ENCODE data around the gene TRMT10A. TPM values are rescaled to one million over a fixed set of nuclear protein-coding genes. Genes with fewer than 3 reads are reported as not detected.

Gene TRMT10A
- total and polyA plus RNA-seq, 2 of the 13 experiments (the other 11 are each of a cell fraction or from before 2014, with no cell fraction given), result 3.9 to 12.6 TPM

DNA sequence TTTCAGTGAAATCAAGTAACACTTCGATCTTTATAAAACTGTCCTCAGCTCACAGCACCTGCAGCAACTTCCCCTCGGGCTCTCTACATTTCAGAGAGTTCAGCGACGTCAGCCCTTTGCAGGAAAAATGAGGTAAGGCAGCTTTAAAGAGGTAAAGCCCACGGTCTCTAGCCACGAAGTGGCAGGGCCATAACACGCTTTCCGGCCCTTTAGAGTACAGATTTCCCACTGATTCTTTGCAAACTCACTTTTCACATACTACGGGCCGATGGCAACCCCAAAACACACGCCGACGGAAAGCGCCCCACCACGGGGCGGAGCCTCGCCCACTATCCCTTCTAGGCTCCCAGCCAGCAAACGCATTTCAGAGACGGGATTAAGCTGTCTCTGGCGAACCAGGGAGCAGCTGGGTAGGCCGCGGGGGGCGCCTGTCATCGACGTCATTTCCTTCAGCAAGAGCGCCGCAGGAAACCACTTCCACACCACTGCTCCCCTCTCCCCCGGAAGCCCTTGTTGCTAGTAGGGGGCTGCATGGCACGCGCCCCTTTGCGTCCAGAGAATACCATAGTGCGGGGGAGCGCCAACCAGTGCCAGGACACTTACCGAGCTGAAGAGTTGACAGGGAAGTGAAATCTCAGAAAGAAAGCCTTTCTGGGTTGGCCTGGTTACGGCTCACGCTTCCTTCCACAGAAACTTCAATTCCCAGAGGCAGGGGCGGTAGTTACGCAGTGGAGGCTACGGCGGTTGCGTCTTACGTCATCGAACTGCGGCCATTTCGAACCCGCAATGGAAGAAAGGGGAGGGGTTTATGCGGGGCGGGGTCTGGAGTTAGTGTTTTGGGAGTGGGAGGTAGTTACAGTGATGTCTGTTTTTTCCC is at the start of gene TRMT10A (continued):
- TF ChIP-seq, protein P1, sequence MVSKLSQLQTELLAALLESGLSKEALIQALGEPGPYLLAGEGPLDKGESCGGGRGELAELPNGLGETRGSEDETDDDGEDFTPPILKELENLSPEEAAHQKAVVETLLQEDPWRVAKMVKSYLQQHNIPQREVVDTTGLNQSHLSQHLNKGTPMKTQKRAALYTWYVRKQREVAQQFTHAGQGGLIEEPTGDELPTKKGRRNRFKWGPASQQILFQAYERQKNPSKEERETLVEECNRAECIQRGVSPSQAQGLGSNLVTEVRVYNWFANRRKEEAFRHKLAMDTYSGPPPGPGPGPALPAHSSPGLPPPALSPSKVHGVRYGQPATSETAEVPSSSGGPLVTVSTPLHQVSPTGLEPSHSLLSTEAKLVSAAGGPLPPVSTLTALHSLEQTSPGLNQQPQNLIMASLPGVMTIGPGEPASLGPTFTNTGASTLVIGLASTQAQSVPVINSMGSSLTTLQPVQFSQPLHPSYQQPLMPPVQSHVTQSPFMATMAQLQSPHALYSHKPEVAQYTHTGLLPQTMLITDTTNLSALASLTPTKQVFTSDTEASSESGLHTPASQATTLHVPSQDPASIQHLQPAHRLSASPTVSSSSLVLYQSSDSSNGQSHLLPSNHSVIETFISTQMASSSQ (IDR thresholded peaks at IDR 0.05; ENCODE audit: low read depth), result no peak
- TF ChIP-seq, protein P1 (CRISPR knock-in tag; IDR thresholded peaks at IDR 0.05; ENCODE audit: borderline replicate concordance), result peak; percentile 28; the same call in 1 of the 2 replicates
- TF ChIP-seq NFIB (CRISPR knock-in tag; IDR thresholded peaks at IDR 0.05; ENCODE audit: borderline replicate concordance) (no peak), ZNF703 (CRISPR knock-in tag; IDR thresholded peaks at IDR 0.05; ENCODE audit: borderline replicate concordance) (no peak), SIN3A (IDR thresholded peaks at IDR 0.05; ENCODE audit: borderline replicate concordance, low read depth, low read length) (0 out of 2 replicates have a peak, but pooled peaks have one; percentile 36), ZNF335 (CRISPR knock-in tag; IDR thresholded peaks at IDR 0.05) (no peak), EEA1 (CRISPR knock-in tag; IDR thresholded peaks at IDR 0.05; ENCODE audit: borderline replicate concordance) (no peak), ZNF383 (CRISPR knock-in tag; IDR thresholded peaks at IDR 0.05; ENCODE audit: borderline replicate concordance) (peak; percentile 91; the same call in 1 of the 2 replicates), NFYC (CRISPR knock-in tag; IDR thresholded peaks at IDR 0.05) (peak; percentile 72), KMT2A (CRISPR knock-in tag; IDR thresholded peaks at IDR 0.05) (peak; percentile 44; the same call in 1 of the 2 replicates), SALL2 (CRISPR knock-in tag; IDR thresholded peaks at IDR 0.05) (no peak; the same call in 1 of the 2 replicates), ZNF644 (CRISPR knock-in tag; IDR thresholded peaks at IDR 0.05; ENCODE audit: low read depth) (no peak), ZC3H13 (CRISPR knock-in tag; IDR thresholded peaks at IDR 0.05) (no peak; the same call in 1 of the 2 replicates)
- TF ChIP-seq, protein P2, sequence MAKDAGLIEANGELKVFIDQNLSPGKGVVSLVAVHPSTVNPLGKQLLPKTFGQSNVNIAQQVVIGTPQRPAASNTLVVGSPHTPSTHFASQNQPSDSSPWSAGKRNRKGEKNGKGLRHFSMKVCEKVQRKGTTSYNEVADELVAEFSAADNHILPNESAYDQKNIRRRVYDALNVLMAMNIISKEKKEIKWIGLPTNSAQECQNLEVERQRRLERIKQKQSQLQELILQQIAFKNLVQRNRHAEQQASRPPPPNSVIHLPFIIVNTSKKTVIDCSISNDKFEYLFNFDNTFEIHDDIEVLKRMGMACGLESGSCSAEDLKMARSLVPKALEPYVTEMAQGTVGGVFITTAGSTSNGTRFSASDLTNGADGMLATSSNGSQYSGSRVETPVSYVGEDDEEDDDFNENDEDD (CRISPR knock-in tag; IDR thresholded peaks at IDR 0.05; ENCODE audit: borderline replicate concordance), result no peak
- TF ChIP-seq, protein P3, sequence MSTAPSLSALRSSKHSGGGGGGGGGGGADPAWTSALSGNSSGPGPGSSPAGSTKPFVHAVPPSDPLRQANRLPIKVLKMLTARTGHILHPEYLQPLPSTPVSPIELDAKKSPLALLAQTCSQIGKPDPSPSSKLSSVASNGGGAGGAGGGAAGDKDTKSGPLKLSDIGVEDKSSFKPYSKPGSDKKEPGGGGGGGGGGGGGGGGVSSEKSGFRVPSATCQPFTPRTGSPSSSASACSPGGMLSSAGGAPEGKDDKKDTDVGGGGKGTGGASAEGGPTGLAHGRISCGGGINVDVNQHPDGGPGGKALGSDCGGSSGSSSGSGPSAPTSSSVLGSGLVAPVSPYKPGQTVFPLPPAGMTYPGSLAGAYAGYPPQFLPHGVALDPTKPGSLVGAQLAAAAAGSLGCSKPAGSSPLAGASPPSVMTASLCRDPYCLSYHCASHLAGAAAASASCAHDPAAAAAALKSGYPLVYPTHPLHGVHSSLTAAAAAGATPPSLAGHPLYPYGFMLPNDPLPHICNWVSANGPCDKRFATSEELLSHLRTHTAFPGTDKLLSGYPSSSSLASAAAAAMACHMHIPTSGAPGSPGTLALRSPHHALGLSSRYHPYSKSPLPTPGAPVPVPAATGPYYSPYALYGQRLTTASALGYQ (CRISPR knock-in tag; IDR thresholded peaks at IDR 0.05), result no peak
- TF ChIP-seq, protein P4, sequence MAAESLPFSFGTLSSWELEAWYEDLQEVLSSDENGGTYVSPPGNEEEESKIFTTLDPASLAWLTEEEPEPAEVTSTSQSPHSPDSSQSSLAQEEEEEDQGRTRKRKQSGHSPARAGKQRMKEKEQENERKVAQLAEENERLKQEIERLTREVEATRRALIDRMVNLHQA (CRISPR knock-in tag; IDR thresholded peaks at IDR 0.05), result no peak
- TF ChIP-seq, protein P5, sequence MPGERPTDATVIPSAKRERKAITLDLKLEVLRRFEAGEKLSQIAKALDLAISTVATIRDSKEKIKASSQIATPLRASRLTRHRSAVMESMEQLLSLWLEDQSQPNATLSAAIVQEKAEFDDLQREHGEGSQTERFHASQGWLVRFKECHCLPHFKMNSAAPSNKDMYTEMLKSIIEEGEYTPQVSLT (CRISPR knock-in tag; IDR thresholded peaks at IDR 0.05; ENCODE audit: borderline replicate concordance, low read depth), result no peak

Data from HepG2 (cell line).